Glomerular visceral epithelial cell (primary cell): ENCODE data around the gene TCERG1L.
"Not testable (repeated sequence)": the region's sequence is repeated elsewhere in the genome, so short reads cannot be mapped to it uniquely, and the experiment has no call there.

ENCODE experiments used
- DNase-seq: peaks from one replicate; pipeline ENCODE4 v3.0.0-alpha.2; 2016; ENCODE audit errors: extremely low spot score

The TCERG1L gene

DNA sequence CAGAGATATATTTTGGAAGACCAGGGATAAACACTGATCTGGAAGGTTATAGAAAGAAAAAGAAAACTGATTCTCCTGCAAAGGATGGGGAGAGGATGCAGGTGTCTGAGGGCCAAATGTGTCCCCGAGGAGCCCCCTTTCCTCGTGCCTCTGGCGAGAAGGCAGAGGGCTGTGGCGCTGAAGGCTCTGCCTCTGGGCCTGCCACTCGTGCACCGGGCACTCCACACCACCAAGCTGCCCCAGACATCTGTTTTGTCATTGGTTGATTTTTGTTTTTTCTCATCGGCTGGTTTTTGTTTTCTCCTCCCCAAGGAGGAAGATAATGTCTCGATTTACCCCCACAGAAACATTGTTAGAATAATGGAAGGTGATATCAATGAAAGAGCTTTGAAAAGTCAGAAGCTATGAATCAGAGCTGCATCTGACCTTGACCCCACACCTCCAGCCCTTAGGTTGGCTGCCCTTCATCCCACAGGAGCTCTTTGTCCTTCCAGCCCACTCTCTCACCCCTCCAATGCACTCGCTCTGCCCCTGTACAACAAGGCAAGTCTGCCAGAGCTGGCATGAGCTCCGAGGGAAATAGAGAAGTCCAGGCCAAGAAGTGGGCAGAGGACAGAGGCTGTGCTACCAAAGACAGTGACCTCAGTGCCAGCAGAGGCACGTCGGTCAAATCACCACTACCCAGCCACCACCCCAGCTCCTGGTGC is 124.8 kb downstream of the TCERG1L start:
- DNase-seq = no peak

DNA sequence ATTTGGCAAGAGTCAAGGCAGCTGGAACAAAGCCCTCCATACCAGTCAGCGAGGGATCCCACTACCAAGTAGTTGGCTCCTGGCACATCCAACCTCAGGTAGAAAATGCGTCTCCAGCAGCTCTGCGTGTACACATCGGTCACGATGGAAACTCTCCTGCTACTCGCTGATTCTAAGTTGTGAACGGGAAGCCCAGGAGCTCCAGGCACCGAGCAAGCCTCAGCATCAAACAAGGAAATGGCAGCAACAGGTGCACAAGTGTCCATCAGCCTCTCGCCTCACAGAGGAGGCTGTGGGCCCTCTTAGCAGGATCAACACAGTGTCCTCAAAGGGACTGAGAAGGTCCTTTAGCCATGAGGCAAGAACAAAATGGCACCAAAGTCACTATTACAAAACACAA is 127.0 kb downstream of the TCERG1L start:
- DNase-seq = no peak

DNA sequence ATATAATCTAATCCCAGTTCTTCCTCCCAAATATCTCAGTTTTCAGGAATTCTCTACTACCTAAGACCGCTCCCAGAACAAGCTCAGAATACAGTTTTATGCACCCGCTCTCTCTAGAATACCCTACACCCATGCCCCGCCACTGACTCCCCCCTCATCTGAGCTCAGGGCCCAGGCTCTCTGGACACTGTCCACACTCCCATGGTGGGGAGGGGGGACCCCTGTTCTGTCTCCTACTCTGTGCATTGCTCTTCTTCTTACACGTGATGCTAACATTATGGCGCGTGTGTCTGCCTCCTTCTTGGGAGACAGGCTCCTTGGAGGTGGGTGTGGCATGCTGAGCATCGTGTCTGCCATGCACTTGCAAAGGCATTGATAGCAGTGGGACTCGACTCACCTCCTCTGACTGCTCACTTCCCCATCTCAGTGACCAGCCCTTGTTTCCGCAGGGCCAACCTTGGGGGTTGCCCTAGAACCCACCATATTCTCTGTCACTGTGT is 127.9 kb downstream of the TCERG1L start:
- DNase-seq = no peak

DNA sequence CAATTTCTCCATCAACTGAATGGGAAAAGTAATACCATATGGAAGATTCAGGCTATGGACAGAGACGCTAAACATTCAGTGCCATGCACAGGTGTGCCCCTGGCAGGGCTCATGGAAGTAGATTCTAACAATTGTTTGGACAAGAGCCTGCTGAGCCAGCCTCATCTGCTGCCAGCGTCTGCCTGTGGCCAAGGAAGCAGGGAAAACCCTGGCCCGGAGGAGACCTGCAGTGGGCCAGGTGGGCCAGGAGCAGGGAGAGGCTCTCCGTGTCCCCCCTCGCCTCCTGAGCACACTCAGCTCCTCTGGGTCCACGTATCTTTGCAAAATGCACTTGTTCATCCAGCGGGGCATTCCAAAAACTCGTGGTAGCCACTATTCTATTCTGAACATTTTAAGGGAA is 130.1 kb downstream of the TCERG1L start:
- DNase-seq = no peak

DNA sequence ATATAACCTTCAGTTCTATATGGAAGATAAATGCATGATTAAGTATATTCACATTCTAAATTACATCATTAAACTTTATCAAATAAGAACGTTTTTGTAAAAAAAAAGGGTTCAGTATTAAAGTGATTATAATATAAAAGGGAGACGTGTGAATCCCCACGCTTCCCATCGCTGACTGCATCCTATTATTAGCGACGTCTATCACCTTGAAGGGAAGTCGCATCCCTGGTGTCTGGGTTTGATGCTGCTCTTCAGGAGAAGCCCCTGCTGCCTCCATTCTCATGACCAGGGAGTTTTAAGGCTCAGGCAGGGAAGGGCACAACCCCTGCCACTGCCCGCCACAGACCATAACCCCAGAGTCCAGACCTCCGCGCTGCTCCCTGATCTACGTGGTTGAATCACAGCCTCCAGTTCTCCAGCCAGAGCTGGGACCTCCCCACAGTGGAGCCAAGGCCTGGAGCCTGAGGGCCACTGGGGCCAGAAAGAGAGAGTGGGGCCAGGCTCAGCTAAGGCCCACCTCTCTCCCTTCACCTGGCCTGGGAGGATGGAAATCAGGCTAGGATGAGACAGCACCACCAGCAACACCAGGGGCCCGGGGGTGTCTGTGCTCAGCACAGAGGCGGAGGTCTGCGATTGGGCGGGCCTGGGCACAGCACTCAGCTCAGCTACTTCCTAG is 130.6 kb downstream of the TCERG1L start:
- no peak for DNase-seq

DNA sequence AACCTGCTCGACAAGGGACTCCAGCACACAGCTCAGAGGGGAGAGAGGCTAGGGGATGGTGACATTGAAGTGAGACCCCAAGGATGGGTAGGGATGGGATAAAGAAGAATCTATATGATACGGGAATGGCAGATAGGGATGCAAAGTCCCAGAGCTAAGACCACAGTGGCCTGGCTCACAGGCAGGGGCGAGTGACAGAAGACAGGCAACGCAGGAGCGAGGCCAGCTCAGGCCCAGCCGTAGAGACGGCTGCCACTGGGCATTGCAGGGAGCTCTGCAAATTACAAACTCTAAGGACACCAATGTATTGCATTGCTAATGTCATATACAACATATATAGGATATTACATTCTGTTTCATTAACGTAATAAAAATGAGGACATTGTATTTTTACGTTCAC is 131.4 kb downstream of the TCERG1L start:
- DNase-seq = no peak

DNA sequence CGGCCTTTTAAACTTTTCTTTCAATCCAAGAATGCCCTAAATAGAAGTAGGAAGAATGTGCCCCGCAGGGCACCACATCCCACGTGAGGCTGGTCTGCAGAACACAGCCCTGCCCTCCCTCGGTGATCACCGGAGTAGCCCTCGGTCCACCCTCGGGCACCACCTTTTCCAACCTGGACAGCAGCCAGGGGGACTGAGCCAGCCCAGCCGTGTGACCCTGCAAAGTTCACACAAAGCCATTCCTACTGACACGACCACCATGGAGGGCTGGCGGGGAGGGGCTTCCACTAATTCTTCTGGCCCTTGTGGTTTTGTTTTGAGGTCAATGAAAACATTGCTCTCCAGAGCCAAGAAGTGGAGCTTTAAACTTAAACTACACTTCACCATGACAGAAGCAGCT is 132.2 kb downstream of the TCERG1L start:
- DNase-seq = no peak

DNA sequence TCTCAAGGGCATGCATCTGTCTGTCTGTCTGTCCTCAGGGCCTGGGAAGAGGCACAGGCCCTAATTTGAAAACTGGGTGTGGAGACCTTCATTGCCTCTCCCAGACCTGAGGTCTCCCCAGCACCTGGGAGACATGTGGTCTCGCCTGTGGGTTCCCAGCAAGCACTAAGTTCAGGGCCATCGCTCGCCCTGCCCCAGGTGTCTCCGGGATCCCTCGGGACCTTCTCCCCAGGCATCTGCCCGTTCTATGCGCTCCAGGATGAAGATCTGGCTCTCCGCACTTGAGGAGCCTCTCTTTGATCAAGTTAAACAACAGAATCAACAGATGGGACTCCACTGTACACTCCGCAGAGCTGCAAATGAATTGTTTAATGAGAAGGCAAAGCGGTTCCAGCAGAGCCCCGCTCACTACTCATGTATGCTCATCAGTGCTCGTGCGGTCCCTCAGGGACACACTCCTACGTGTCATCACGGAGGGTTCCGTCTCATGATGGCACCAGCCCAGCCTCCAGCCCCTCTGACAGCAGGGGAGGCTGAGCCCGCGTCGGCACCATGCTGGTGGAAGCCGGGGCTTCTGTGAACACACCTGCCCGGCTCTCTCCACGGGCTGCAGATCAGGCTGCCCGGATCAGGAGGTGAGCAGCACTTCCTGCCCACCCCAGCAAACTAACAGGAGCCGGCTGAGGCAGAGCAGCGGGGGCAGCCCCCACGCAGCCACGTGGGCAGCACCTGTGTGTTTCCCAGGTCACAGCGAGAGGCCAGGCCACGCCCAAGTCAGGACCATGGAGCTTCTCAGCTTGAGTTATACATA is 132.8 kb downstream of the TCERG1L start:
- DNase-seq = no peak

DNA sequence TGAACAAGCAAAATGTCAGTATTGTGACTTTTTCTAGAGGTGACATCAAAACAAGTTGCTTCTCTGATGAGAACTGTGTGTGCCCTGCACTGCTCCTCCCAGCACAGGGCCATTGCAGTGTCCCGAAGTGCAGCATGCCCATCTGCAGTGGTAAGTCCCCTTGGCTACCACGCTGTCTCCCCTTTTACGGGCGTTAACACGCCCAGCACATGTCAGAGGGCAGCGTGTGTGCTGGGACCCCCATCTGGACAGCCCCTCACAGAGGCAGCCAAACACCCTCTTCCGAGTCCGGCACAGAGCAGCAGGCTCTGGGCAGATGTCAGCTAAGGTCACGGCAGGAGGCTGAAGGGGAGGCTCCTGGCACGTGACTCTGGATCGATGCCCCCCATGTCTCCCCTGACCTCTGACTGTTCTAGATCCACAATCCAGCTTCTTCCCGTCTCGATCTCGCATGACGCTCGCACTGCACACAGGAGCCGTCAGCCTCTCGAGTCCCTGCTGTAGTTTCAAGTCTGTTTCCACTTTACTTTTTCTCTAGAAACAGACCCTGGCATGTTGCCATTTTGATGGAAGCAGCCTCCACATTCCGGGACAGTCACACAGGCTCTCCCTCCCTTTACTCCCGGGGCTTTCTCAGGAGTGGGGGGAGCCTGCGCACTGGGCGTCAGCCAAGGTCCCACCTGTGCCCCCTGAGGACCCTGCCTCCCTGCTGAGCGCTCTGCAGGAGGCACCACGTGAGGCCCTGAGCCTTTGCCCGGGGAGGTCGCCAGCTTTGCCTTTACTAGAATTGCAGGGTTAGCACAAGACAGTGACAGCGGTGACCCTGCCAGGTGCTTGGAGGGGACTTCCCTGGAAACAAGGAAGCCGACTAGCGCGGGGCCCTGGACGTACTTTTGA is 133.8 kb downstream of the TCERG1L start:
- no peak for DNase-seq

DNA sequence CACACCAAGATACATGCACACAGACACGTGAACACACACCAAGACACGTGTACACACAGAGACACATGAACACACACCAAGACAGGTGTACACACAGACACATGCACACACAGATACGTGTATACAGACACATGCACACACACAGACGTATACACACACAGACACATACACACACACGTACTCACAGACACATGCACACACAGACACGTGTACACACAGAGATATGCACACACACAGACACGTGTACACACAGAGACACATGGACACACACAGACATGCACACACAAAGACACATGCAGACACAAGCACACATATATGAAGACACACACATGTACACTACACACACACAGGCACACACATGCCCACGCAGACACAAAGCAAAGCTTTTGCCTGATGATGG is 134.6 kb downstream of the TCERG1L start:
- DNase-seq = no peak

DNA sequence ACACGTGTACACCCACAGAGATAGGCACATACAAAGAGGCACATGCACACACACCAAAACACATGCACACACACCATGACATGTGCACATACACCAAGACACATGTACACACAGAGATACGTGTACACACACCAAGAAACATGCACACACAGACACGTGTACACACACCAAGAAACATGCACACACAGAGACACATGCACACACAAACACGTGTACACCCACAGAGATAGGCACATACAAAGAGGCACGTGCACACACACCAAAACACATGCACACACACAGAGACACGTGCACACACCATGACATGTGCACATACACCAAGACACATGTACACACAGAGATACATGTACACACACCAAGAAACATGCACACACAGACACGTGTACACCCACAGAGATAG is 135.2 kb downstream of the TCERG1L start:
- DNase-seq = not testable (repeated sequence)

DNA sequence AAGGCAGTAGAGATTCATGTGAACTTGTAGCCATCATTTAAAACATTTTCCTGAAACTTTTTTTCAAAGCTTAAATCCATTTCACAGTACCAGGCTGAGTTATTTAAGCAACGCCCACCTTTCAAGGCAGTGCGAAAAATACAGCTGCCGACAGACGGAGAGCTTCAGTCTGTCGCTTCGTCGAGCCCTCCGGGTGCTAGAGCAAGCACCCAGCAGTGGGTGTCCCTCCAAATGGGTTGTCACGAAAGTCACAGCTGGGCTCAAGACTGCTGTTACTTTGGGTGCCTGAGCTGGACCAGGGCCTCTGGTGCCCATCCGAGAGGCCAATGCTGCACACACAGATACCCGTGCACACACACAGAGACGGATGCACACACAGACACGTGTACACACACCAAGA is 135.6 kb downstream of the TCERG1L start:
- DNase-seq = no peak

DNA sequence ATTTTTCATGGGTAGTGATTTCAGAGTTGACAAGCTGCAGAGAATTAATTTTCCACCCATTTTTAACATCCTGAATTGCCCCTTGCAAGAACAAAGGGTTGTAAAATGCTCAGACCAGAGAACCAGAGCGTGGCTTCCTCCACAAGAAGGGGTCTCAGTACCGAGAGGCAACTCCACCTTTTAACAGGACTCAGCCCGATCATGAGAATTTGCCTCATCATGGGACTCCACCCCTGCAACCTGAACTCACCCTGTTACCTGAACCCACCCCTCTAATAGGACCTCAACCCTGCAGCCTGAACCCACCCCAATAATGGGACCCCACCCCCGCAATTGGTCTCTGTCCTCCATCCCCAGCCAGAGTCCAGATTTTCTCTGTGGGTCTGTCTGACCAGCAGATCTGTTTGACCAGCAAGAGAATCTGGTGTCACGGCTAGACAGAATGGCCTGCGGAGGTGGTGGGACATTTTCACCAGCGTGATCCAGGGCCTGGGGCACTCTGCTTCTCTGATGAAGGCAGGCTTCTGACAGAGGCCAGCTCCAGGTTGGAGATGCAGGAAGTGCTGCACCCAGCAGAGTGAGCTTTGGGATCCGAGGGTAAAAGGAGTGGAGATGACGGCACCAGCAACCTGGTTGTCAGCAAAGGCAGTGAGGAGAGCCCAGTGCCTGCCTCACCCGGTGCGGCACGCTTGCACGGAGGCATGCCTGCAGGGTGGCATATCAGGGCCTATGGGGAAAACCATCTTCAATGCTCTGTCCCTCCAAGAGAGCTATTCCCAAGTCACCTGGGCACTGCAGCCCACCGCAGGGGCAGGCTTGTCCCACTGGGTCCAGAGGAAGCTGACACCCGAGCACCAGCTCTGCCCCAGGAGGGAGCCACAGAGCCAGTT is 136.6 kb downstream of the TCERG1L start:
- no peak for DNase-seq

DNA sequence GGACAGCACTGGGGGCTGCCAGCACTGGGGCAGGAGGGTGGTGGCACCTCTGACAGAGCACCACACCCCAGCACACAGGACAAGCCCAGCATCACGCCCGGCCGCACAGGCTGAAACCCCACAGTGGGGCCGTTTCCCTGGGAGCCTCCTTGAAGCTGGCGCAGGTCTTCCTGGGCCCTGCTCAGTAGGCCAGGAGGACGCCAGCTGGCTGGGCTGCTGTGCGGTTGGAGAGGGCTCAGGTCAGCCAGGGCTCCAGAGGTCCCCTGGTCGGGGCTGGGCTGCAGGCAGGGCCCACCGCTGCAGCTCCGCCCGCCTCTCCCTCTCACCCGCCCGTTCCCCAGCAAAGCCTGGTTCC is 137.3 kb downstream of the TCERG1L start:
- no peak for DNase-seq

DNA sequence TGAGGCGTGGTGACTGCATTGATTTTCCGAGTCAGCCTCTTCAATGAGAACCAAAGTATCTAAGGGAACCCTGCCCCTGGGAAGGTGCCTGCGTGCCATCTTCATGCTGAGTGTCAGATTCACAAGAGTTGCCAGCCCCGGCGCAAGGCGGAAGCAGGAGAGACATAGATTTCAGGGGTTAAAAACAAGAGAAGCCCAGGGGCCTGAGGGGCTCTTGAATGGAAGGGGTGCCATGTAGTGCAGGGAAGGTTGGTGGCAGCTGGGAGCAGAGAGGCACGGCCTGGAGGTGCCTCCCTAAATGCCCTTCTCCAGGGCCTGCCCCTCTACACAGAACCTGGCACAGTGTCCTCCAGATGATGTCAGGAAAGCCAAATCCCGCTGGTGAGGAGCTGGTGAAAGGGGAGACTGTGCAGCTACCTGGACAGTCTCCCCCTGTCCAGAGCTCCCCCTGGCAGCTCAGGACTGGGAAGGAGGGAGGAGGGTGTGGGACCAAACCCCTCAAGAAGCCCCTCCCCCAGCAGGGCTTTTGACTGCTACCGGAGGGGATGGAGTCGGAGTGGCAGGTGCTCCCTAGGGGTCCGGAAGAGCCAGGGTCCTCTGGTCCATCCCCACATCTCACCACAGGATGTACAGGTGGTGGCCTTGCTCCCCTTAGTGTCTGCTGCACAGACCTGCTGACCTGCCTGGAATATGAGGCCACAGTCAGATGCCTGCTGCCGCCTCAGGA is 137.9 kb downstream of the TCERG1L start:
- no peak for DNase-seq

DNA sequence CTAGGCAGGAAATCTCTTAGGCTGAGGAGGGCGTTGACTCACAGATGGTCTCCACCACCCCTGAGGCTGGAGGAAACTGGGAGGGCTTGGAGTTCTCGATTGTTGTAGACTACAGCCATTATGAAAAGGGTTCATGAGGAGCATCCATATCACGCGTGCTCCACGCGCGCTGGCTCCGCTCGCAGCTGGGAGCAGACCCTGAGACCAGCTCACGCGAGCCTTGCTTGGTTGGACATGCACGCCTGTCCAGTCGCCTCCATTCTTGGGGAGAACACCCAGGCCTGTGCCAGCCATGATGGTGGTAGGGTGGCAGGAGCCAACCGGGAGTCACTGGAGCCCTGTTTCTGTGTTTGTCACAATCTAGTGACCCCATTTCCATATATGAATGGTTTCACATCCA is 139.1 kb downstream of the TCERG1L start:
- no peak for DNase-seq

DNA sequence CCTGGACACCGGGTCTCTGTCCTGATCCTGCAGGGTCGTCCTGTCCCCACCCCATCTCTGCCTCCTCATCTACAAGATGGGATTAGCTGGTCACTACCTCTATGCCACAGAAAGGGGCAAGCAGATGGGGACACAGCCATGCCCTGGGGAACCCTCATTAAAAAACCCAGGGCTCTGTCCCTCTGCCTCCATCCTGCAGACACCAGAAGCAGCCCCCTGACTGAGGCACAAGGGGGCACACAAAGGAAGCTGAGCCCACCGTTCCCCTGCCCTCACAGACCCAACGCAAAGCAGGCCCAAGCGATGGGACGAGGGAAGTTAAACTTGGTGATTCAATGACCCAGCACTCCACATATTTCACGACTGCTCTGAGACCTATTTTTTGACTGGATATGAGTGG is 142.4 kb downstream of the TCERG1L start:
- DNase-seq = no peak

DNA sequence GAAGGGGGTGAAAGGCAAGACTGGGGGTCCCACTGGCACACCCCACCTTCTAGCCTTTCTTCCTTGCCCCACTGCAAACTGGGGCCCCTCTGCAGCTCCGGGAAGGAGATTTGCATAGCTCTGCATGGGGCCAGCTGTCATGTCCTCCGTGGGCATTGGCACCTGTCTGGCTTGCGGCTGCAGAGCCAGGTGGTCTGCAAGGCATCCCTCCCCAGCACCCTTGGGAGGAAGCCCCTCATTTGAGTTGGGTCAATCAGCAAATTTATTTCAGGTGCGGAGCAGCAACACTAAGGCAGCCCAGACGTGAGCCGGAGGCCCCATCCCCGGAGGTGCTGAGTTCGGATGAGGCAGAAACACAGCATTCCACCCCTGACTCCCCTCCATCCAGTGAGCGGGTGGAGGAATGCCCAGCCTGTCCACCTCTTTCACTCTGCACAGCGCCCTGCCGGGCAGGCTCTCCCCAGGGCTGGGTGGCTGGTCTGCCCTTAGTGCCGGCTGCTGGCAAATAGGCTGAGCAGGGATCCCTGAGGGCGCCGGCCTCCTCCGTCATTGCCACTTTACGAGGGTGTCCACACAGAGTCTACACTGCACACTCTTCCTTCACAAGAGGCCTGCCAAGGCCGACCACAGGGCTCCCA is 143.2 kb downstream of the TCERG1L start:
- no peak for DNase-seq

DNA sequence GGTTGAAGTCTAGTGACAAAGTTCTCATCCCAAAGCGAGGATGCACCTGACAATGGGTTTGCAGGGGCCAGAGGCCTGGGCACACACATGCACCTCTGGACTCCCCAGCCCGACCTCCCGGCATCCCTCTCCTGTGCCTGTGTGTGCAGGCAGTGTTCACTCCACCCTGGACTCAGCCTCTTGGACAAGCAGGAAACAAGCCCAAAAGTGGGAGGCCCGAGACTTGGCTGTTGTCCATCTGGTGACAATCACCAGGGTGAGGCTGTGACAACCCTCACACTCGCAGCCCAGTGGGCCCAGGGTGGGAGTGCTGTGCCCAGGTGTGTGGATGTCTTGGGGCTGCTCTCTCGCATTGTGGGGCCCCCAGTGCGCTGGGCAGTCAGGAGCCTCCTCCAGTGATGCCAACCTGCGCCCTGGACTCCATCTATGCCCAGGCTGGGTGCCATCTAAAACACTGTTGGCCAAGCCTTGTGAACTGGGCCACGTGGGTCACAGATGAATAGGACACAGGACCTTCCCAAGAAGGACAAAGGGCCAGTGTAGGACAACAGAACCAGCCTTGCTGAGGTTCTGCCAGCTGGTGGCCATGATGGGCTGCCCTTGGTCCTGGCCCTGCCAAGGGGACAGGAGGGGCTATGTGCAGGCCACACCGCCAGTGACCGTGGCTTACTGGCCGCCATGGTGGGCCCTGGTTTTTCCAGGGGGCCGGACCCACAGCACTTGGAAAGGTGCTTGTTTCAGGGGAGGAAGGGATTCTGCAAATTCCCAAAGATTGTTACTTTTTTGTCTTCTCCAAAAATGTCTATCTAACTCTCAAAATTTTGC is 144.3 kb downstream of the TCERG1L start:
- no peak for DNase-seq
